HepG2 (cell line): ENCODE results near the gene CUL9. TPM values are rescaled to one million over a fixed set of nuclear protein-coding genes. Genes with fewer than 3 reads are reported as not detected.

ENCODE experiments used
- AHR ChIP-seq: IDR thresholded peaks from 2 replicates; pipeline ENCODE4 v1.6.1; 2018; ENCODE audit warnings: missing genetic modification reagents, missing compliant biosample characterization
- CBX5 ChIP-seq: sonication (generic); formaldehyde crosslinking; IDR thresholded peaks from 2 replicates; pipeline ENCODE4 v1.4.0; 2020; ENCODE audit warnings: missing genetic modification reagents, borderline replicate concordance
- CCAR2 ChIP-seq: fragments of 200-400 bp; formaldehyde crosslinking; optimal IDR thresholded peaks from 2 replicates; pipeline ENCODE3; 2018; ENCODE audit warnings: low read depth, mild to moderate bottlenecking, low read length, moderate library complexity
- FIP1L1 ChIP-seq: fragments of 200-400 bp; formaldehyde crosslinking; IDR thresholded peaks from 2 replicates; pipeline ENCODE4 v1.6.1; 2018; ENCODE audit warnings: low read depth, mild to moderate bottlenecking, low read length, moderate library complexity, borderline replicate concordance; ENCODE audit not compliant: insufficient read depth
- FOXO4 ChIP-seq: sonication (generic); formaldehyde crosslinking; conservative IDR thresholded peaks from 2 replicates; pipeline ENCODE4 v1.8.1; 2023; ENCODE audit warnings: missing genetic modification reagents
- FOXP1 ChIP-seq, 2 experiments: fragments of 450-650 bp in 1 of 2; IDR thresholded peaks; 2 replicates each; pipeline ENCODE4 v1.6.1; 2017 to 2018; ENCODE audit warnings: antibody characterized with exemption in 1 of 2
- GATAD1 ChIP-seq: IDR thresholded peaks from 2 replicates; pipeline ENCODE4 v1.6.1; 2016; ENCODE audit warnings: missing genetic modification reagents, missing compliant biosample characterization
- HOXA5 ChIP-seq: sonication (generic); formaldehyde crosslinking; IDR thresholded peaks from 2 replicates; pipeline ENCODE4 v1.4.0; 2020; ENCODE audit warnings: missing genetic modification reagents
- MLLT10 ChIP-seq: sonication (generic); formaldehyde crosslinking; IDR thresholded peaks from 2 replicates; pipeline ENCODE4 v1.4.0; 2020; ENCODE audit warnings: missing genetic modification reagents
- NBN ChIP-seq: fragments of 450-650 bp; conservative IDR thresholded peaks from 2 replicates; pipeline ENCODE4 v1.6.1; 2017
- PHF20 ChIP-seq: sonication (generic); formaldehyde crosslinking; IDR thresholded peaks from 2 replicates; pipeline ENCODE4 v1.5.0; 2020; ENCODE audit warnings: mild to moderate bottlenecking, missing genetic modification reagents
- SOX13 ChIP-seq, 3 experiments: fragments of 450-650 bp in 1 of 3; sonication (generic) in 1 of 3; formaldehyde crosslinking in 1 of 3; IDR thresholded peaks in 2 of 3; conservative IDR thresholded peaks in 1 of 3; 2 replicates each; pipeline versions ENCODE4 v1.5.0 to v1.6.1; 2016 to 2020; ENCODE audit warnings: antibody characterized with exemption in 1 of 3, mild to moderate bottlenecking in 1 of 3, missing compliant biosample characterization in 1 of 3, missing genetic modification reagents in 1 of 3, moderate library complexity in 1 of 3
- THAP8 ChIP-seq: sonication (generic); formaldehyde crosslinking; IDR thresholded peaks from 2 replicates; pipeline ENCODE4 v1.5.1; 2020; ENCODE audit warnings: missing genetic modification reagents, mild to moderate bottlenecking, borderline replicate concordance
- ZBTB38 ChIP-seq: sonication (generic); formaldehyde crosslinking; IDR thresholded peaks from 2 replicates; pipeline ENCODE4 v1.5.1; 2020; ENCODE audit warnings: mild to moderate bottlenecking, missing genetic modification reagents
- ZNF263 ChIP-seq: sonication (generic); formaldehyde crosslinking; IDR thresholded peaks from 2 replicates; pipeline ENCODE4 v1.4.0; 2020; ENCODE audit warnings: missing genetic modification reagents
- ZNF644 ChIP-seq: IDR thresholded peaks from 2 replicates; pipeline ENCODE4 v1.6.1; 2016; ENCODE audit warnings: low read depth
- ZSCAN20 ChIP-seq: sonication (generic); formaldehyde crosslinking; IDR thresholded peaks from 2 replicates; pipeline ENCODE4 v1.4.0; 2020; ENCODE audit warnings: missing genetic modification reagents, mild to moderate bottlenecking, borderline replicate concordance
- polyA plus RNA-seq, 8 experiments: library from polyadenylated mRNA; depleted of rRNA in 3 of 8; stranded (reverse) in 7 of 8; unstranded in 1 of 8; fragments of >200 nt; fragmentation: Illumina TruSeq in 4 of 8; extraction: Trizol in 4 of 8; gene quantifications; 2 replicates each; pipeline versions ENCODE4 v1.2.1 to v1.2.3, GENCODE V29; 2011 to 2016; ENCODE audit warnings: low read depth in 4 of 8, missing spikeins in 1 of 8, mixed read lengths in 1 of 8; ENCODE audit not compliant: insufficient read depth in 1 of 8
- total RNA-seq, 5 experiments: library from RNA; depleted of rRNA; stranded (reverse); fragments of >200 nt; fragmentation: Illumina TruSeq; extraction: Trizol; gene quantifications; 2 replicates each; pipeline ENCODE4 v1.2.3, GENCODE V29; 2016; ENCODE audit warnings: low read depth in 1 of 5
- TF ChIP-seq, protein P1 (sequence below): sonication (generic); formaldehyde crosslinking; IDR thresholded peaks from 2 replicates; pipeline ENCODE4 v1.4.0; 2020; ENCODE audit warnings: missing genetic modification reagents, borderline replicate concordance
- TF ChIP-seq, protein P2 (sequence below): sonication (generic); formaldehyde crosslinking; IDR thresholded peaks from 2 replicates; pipeline ENCODE4 v1.5.1; 2020; ENCODE audit warnings: missing genetic modification reagents, mild to moderate bottlenecking, borderline replicate concordance
- TF ChIP-seq, protein P3 (sequence below): sonication (generic); formaldehyde crosslinking; IDR thresholded peaks from 2 replicates; pipeline ENCODE4 v1.4.0; 2020; ENCODE audit warnings: missing genetic modification reagents

Gene CUL9
- total and polyA plus RNA-seq, 2 of the 13 experiments (the other 11 are each of a cell fraction or from before 2014, with no cell fraction given), result 11.4 to 13.7 TPM

DNA sequence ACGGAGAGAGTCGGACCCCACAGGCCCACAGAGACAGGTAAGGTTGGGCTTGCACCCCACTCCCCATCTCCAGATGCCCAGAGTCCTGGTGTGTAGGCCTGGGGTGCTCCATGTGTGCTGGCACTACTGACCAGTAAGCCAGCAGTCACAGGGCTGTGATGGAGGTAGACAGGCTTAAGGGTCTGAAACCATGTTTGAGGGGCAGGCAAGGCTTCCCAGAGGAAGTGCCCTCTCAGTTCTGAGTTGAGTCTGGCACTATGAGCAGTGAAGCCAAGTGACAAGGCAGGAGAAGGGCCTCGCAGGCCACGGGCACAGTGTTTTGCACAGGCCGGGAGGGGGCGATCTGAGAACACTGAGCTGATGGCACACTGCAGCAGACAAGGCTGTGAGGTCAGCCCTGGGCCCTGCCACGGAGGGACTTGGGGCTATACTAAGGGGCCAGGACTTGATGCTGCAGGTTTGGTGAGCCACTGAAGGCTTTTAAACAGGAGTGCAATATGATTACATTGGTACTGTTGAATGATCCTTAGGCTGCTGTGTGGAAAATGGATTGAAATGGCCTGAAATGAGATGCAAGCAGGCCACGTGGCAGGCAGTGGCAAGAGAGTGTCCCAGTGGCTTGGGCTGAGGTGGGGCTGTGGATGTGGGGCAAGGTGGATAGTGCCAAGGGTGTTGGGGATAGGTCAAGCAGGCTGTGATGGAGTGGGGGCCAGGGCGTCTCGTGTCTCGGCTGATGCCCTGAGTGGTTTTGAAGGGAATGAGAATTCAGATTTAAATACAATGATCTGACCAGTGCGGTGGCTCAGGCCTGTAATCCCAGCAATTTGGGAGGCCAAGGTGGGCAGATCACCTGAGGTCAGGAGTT lies 81.5 kb downstream of the CUL9 start (continued):
- TF ChIP-seq, protein P1, sequence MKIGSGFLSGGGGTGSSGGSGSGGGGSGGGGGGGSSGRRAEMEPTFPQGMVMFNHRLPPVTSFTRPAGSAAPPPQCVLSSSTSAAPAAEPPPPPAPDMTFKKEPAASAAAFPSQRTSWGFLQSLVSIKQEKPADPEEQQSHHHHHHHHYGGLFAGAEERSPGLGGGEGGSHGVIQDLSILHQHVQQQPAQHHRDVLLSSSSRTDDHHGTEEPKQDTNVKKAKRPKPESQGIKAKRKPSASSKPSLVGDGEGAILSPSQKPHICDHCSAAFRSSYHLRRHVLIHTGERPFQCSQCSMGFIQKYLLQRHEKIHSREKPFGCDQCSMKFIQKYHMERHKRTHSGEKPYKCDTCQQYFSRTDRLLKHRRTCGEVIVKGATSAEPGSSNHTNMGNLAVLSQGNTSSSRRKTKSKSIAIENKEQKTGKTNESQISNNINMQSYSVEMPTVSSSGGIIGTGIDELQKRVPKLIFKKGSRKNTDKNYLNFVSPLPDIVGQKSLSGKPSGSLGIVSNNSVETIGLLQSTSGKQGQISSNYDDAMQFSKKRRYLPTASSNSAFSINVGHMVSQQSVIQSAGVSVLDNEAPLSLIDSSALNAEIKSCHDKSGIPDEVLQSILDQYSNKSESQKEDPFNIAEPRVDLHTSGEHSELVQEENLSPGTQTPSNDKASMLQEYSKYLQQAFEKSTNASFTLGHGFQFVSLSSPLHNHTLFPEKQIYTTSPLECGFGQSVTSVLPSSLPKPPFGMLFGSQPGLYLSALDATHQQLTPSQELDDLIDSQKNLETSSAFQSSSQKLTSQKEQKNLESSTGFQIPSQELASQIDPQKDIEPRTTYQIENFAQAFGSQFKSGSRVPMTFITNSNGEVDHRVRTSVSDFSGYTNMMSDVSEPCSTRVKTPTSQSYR (CRISPR knock-in tag), result no peak; the same call in 1 of the 2 replicates
- TF ChIP-seq CCAR2, result no peak
- TF ChIP-seq, protein P2, sequence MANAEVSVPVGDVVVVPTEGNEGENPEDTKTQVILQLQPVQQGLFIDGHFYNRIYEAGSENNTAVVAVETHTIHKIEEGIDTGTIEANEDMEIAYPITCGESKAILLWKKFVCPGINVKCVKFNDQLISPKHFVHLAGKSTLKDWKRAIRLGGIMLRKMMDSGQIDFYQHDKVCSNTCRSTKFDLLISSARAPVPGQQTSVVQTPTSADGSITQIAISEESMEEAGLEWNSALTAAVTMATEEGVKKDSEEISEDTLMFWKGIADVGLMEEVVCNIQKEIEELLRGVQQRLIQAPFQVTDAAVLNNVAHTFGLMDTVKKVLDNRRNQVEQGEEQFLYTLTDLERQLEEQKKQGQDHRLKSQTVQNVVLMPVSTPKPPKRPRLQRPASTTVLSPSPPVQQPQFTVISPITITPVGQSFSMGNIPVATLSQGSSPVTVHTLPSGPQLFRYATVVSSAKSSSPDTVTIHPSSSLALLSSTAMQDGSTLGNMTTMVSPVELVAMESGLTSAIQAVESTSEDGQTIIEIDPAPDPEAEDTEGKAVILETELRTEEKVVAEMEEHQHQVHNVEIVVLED (CRISPR knock-in tag), result peak; percentile 26; the same call in 1 of the 2 replicates
- peak; percentile 69 for TF ChIP-seq GATAD1 (CRISPR knock-in tag)
- no peak for TF ChIP-seq MLLT10 (CRISPR knock-in tag)
- TF ChIP-seq ZNF263 (CRISPR knock-in tag), result 0 out of 2 replicates have a peak, but pooled peaks have one; percentile 13
- no peak for TF ChIP-seq ZSCAN20 (CRISPR knock-in tag)
- TF ChIP-seq NBN, result no peak
- TF ChIP-seq FIP1L1, result no peak
- peak; percentile 79; the same call in 1 of the 2 replicates for TF ChIP-seq CBX5 (CRISPR knock-in tag)
- TF ChIP-seq SOX13 (IDR thresholded peaks at IDR 0.05), result no peak
- TF ChIP-seq SOX13 (CRISPR knock-in tag; conservative IDR thresholded peaks at IDR 0.05 in 1 of 2, IDR thresholded peaks at IDR 0.05 in 1 of 2), result peak in 1 of 2 experiments; percentile 41; a peak in 1 of 4 replicates
- TF ChIP-seq, protein P3, sequence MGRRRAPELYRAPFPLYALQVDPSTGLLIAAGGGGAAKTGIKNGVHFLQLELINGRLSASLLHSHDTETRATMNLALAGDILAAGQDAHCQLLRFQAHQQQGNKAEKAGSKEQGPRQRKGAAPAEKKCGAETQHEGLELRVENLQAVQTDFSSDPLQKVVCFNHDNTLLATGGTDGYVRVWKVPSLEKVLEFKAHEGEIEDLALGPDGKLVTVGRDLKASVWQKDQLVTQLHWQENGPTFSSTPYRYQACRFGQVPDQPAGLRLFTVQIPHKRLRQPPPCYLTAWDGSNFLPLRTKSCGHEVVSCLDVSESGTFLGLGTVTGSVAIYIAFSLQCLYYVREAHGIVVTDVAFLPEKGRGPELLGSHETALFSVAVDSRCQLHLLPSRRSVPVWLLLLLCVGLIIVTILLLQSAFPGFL (CRISPR knock-in tag), result no peak
- peak; percentile 35; the same call in 1 of the 2 replicates for TF ChIP-seq AHR
- no peak for TF ChIP-seq FOXO4 (CRISPR knock-in tag)
- TF ChIP-seq HOXA5 (CRISPR knock-in tag), result no peak
- no peak for TF ChIP-seq PHF20 (CRISPR knock-in tag)
- no peak for TF ChIP-seq FOXP1 (IDR thresholded peaks at IDR 0.05)
- TF ChIP-seq FOXP1 (CRISPR knock-in tag; IDR thresholded peaks at IDR 0.05), result no peak
- no peak for TF ChIP-seq THAP8 (CRISPR knock-in tag)
- no peak for TF ChIP-seq ZNF644
- TF ChIP-seq ZBTB38, result peak; percentile 71
